H1 (cell line): ENCODE measurements around the gene L3MBTL1. TPM values are rescaled to one million over a fixed set of nuclear protein-coding genes. Genes with fewer than 3 reads are reported as not detected.

ENCODE experiments used
- CTCF ChIA-PET: fragments of 300-600 bp; sonication (Branson Sonifier 250); formaldehyde crosslinking; loops from one replicate; lab custom pipeline; 2021; ENCODE audit not compliant: partially characterized antibody; lab: Charles Lee
- POLR2A ChIA-PET: fragments of 300-600 bp; sonication (Branson Sonifier 250); formaldehyde crosslinking; loops from one replicate; lab custom pipeline; 2021; ENCODE audit warnings: inconsistent platforms; ENCODE audit not compliant: partially characterized antibody; lab: Charles Lee
- DNase-seq, 2 experiments: peaks; one replicate each; pipeline versions ENCODE4 v3.0.0 to v3.0.0-alpha.2; 2010 to 2022; ENCODE audit warnings: low spot score in 2 of 2, low read depth in 1 of 2, mixed read lengths in 1 of 2
- FAIRE-seq: peaks from 2 replicates; lab custom pipeline; 2011; peaks lifted over from hg19 to GRCh38; lab: Jason Lieb, UNC
- H2AFZ ChIP-seq: 2 replicates; pipeline ENCODE4 v1.8.1; 2012; ENCODE audit warnings: low read length, inconsistent platforms
- H2AK5ac ChIP-seq: 2 replicates; pipeline ENCODE4 v1.6.1; 2013; ENCODE audit warnings: low read depth, low read length
- H2BK120ac ChIP-seq: replicated peaks from 2 replicates; pipeline ENCODE3; 2013; ENCODE audit warnings: low read depth, low read length, inconsistent platforms
- H2BK12ac ChIP-seq: 2 replicates; pipeline ENCODE4 v1.6.1; 2013; ENCODE audit warnings: low read depth, low read length
- H2BK15ac ChIP-seq: 2 replicates; pipeline ENCODE4 v1.6.1; 2013; ENCODE audit warnings: low read length
- H2BK20ac ChIP-seq: 2 replicates; pipeline ENCODE4 v1.6.1; 2013; ENCODE audit warnings: low read length
- H2BK5ac ChIP-seq: 2 replicates; pipeline ENCODE4 v1.6.1; 2013; ENCODE audit warnings: low read depth, low read length
- H3K14ac ChIP-seq: 2 replicates; pipeline ENCODE4 v1.6.1; 2013; ENCODE audit warnings: inconsistent platforms; ENCODE audit not compliant: insufficient read length
- H3K18ac ChIP-seq: 2 replicates; pipeline ENCODE4 v1.6.1; 2013; ENCODE audit warnings: low read length; ENCODE audit errors: extremely low read depth
- H3K23ac ChIP-seq: 2 replicates; pipeline ENCODE4 v1.6.1; 2013; ENCODE audit warnings: inconsistent platforms; ENCODE audit not compliant: insufficient read length
- H3K23me2 ChIP-seq: 2 replicates; pipeline ENCODE4 v1.6.1; 2013; ENCODE audit warnings: low read depth, low read length
- H3K27ac ChIP-seq: 2 replicates; pipeline ENCODE4 v1.6.1; 2011; ENCODE audit warnings: low read depth, low read length, inconsistent platforms
- H3K27me3 ChIP-seq, 4 experiments: replicated peaks in 1 of 4; 1 replicate in 1 of 4; 2 replicates in 3 of 4; pipeline versions ENCODE4 v1.6.1 to v1.8.1; 2011 to 2013; ENCODE audit warnings: low read length in 3 of 4, mild to moderate bottlenecking in 3 of 4, inconsistent platforms in 2 of 4, mixed read lengths in 2 of 4, moderate library complexity in 1 of 4; ENCODE audit not compliant: control insufficient read depth in 3 of 4, insufficient read depth in 3 of 4; ENCODE audit errors: extremely low read depth in 1 of 4
- H3K36me3 ChIP-seq, 4 experiments: 2 replicates each; pipeline versions ENCODE4 v1.6.1 to v1.8.1; 2011 to 2013; ENCODE audit warnings: mild to moderate bottlenecking in 4 of 4, low read length in 3 of 4, moderate library complexity in 2 of 4, control low read depth in 1 of 4, inconsistent platforms in 1 of 4; ENCODE audit not compliant: insufficient read depth in 4 of 4, control insufficient read depth in 2 of 4
- H3K4ac ChIP-seq: replicated peaks from 2 replicates; pipeline ENCODE3; 2013; ENCODE audit warnings: low read length, low read depth, mixed read lengths, inconsistent platforms; ENCODE audit not compliant: insufficient read length
- H3K4me1 ChIP-seq, 4 experiments: replicated peaks in 1 of 4; 1 replicate in 1 of 4; 2 replicates in 3 of 4; pipeline versions ENCODE4 v1.6.1 to v1.8.1; 2011 to 2013; ENCODE audit warnings: low read length in 3 of 4, inconsistent platforms in 2 of 4, mixed read lengths in 1 of 4; ENCODE audit not compliant: insufficient read depth in 4 of 4, control insufficient read depth in 3 of 4
- H3K4me2 ChIP-seq, 2 experiments: 2 replicates each; pipeline versions ENCODE4 v1.6.1 to v1.8.1; 2011 to 2013; ENCODE audit warnings: low read depth in 2 of 2, low read length in 2 of 2, control low read depth in 1 of 2, inconsistent platforms in 1 of 2, mild to moderate bottlenecking in 1 of 2; ENCODE audit not compliant: insufficient read depth in 1 of 2
- H3K4me3 ChIP-seq, 4 experiments: fragments of 200-600, 300-600 bp in 1 of 4; sonication (generic), shearing (Covaris generic), sonication (Bioruptor Twin) in 1 of 4; 2 replicates each; pipeline versions ENCODE4 v1.5.1 to v1.8.1; 2011 to 2016; ENCODE audit warnings: low read length in 4 of 4, low read depth in 3 of 4, control low read depth in 2 of 4, inconsistent platforms in 2 of 4, mild to moderate bottlenecking in 2 of 4, mixed read lengths in 1 of 4, moderate library complexity in 1 of 4; ENCODE audit not compliant: insufficient read depth in 2 of 4; ENCODE audit errors: extremely low read depth in 1 of 4
- H3K56ac ChIP-seq: replicated peaks from 2 replicates; pipeline ENCODE3; 2013; ENCODE audit warnings: low read depth, mild to moderate bottlenecking, mixed read lengths, low read length, inconsistent platforms; ENCODE audit not compliant: insufficient read length
- H3K79me1 ChIP-seq: 2 replicates; pipeline ENCODE4 v1.6.1; 2013; ENCODE audit warnings: low read depth, low read length, control low read depth
- H3K79me2 ChIP-seq, 2 experiments: 2 replicates each; pipeline versions ENCODE4 v1.6.1 to v1.8.1; 2012 to 2013; ENCODE audit warnings: low read length in 2 of 2, mild to moderate bottlenecking in 2 of 2, inconsistent platforms in 1 of 2; ENCODE audit not compliant: insufficient read depth in 2 of 2, control insufficient read depth in 1 of 2
- H3K9ac ChIP-seq, 4 experiments: replicated peaks in 1 of 4; 1 replicate in 1 of 4; 2 replicates in 3 of 4; pipeline versions ENCODE4 v1.6.1 to v1.8.1; 2011 to 2013; ENCODE audit warnings: low read depth in 3 of 4, low read length in 3 of 4, control low read depth in 2 of 4, mild to moderate bottlenecking in 2 of 4, moderate library complexity in 2 of 4, inconsistent platforms in 1 of 4; ENCODE audit errors: extremely low read depth in 1 of 4
- H3K9me3 ChIP-seq, 2 experiments: 2 replicates each; pipeline versions ENCODE4 v1.6.1 to v1.8.1; 2012 to 2013; ENCODE audit warnings: mild to moderate bottlenecking in 2 of 2, moderate library complexity in 2 of 2, control low read depth in 1 of 2, inconsistent platforms in 1 of 2, low read depth in 1 of 2, low read length in 1 of 2, mixed read lengths in 1 of 2; ENCODE audit not compliant: insufficient read depth in 2 of 2
- H4K20me1 ChIP-seq, 2 experiments: replicated peaks in 1 of 2; 2 replicates each; pipeline versions ENCODE3 to v1.8.1; 2011 to 2013; ENCODE audit warnings: inconsistent platforms in 2 of 2, low read length in 2 of 2, mild to moderate bottlenecking in 1 of 2; ENCODE audit not compliant: insufficient read depth in 2 of 2, control insufficient read depth in 1 of 2
- H4K5ac ChIP-seq: 2 replicates; pipeline ENCODE4 v1.6.1; 2013; ENCODE audit warnings: low read length, low read depth, mixed read lengths, inconsistent platforms; ENCODE audit not compliant: insufficient read length
- H4K8ac ChIP-seq: 2 replicates; pipeline ENCODE4 v1.8.0; 2013; ENCODE audit warnings: mild to moderate bottlenecking, moderate library complexity, low read length, inconsistent platforms; ENCODE audit not compliant: insufficient read depth; ENCODE audit errors: extremely low read depth
- H4K91ac ChIP-seq: replicated peaks from 2 replicates; pipeline ENCODE3; 2013; ENCODE audit warnings: low read length, mixed read lengths, inconsistent platforms; ENCODE audit not compliant: insufficient read length
- CTCF ChIP-seq, 3 experiments: IDR thresholded peaks; 1 replicate in 2 of 3; 2 replicates in 1 of 3; pipeline versions ENCODE4 v1.5.1 to v1.6.1; 2011; ENCODE audit warnings: low read length in 3 of 3, mild to moderate bottlenecking in 3 of 3, inconsistent platforms in 2 of 3, low read depth in 1 of 3, moderate library complexity in 1 of 3; ENCODE audit not compliant: insufficient read depth in 1 of 3; ENCODE audit errors: control extremely low read depth in 1 of 3
- KDM4A ChIP-seq: IDR thresholded peaks from one replicate; pipeline ENCODE4 v1.7.1; 2012; ENCODE audit warnings: low read depth, mild to moderate bottlenecking, moderate library complexity, low read length, inconsistent platforms; ENCODE audit not compliant: severe bottlenecking
- KDM5A ChIP-seq: fragments of 200-600 bp; IDR thresholded peaks from 2 replicates; pipeline ENCODE4 v1.7.1; 2012; ENCODE audit warnings: mild to moderate bottlenecking, low read length, inconsistent platforms, mixed read lengths
- POLR2A ChIP-seq, 2 experiments: IDR thresholded peaks; 1 replicate in 1 of 2; 2 replicates in 1 of 2; pipeline ENCODE4 v1.6.1; 2011; ENCODE audit warnings: low read depth in 2 of 2, low read length in 2 of 2, mild to moderate bottlenecking in 2 of 2; ENCODE audit errors: control extremely low read depth in 1 of 2
- POLR2AphosphoS5 ChIP-seq: IDR thresholded peaks from 2 replicates; pipeline ENCODE4 v1.6.1; 2011; ENCODE audit warnings: low read depth, low read length
- SP1 ChIP-seq: IDR thresholded peaks from 2 replicates; pipeline ENCODE4 v1.6.1; 2011; ENCODE audit warnings: low read depth, low read length
- TAF1 ChIP-seq: IDR thresholded peaks from 2 replicates; pipeline ENCODE4 v1.6.1; 2011; ENCODE audit warnings: mild to moderate bottlenecking, low read depth, low read length
- TAF7 ChIP-seq: optimal IDR thresholded peaks from 2 replicates; pipeline ENCODE3; 2011; ENCODE audit warnings: low read depth, mild to moderate bottlenecking, inconsistent platforms, low read length, moderate library complexity, borderline replicate concordance
- TCF12 ChIP-seq: IDR thresholded peaks from 2 replicates; pipeline ENCODE4 v1.6.1; 2011; ENCODE audit warnings: low read depth, mild to moderate bottlenecking, low read length
- WGBS, 2 experiments: shearing (Covaris generic) in 1 of 2; methylation state at CpG; one replicate each; pipeline versions ENCODE4 v1.1.6 to v1.1.7; 2013 to 2015; ENCODE audit warnings: low lambda C conversion rate in 2 of 2, mixed read lengths in 2 of 2, inconsistent platforms in 1 of 2, low coverage in 1 of 2, missing lambda C conversion rate in 1 of 2; ENCODE audit not compliant: insufficient replicate concordance in 2 of 2, insufficient coverage in 1 of 2, insufficient read length in 1 of 2; ENCODE audit errors: extremely low coverage in 1 of 2, missing lambda C conversion rate in 1 of 2; 5-methylcytosine and 5-hydroxymethylcytosine counted together
- polyA plus RNA-seq, 7 experiments: library from polyadenylated mRNA; depleted of rRNA in 3 of 7; stranded (reverse) in 5 of 7; unstranded in 2 of 7; fragments of >200 nt in 5 of 7; fragments of 200-250 nt in 2 of 7; gene quantifications; 1 replicate in 5 of 7; 2 replicates in 1 of 7; 4 replicates in 1 of 7; pipeline versions ENCODE4 v1.2.1 to v1.2.3, GENCODE V29; 2011 to 2013; ENCODE audit warnings: missing spikeins in 2 of 7, mixed read lengths in 2 of 7
- total RNA-seq: library from RNA; stranded (reverse); fragmentation: NEBNext Ultra II Directional; extraction: Animal tissue kit (Norgen Biotek cat#: 25700); gene quantifications from 2 replicates; pipeline ENCODE4 v1.2.1, GENCODE V29; 2021

The L3MBTL1 gene
- total and polyA plus RNA-seq, 2 of the 8 experiments (the other 6 are each of a cell fraction or from before 2014, with no cell fraction given): 11.9 to 17.0 TPM

- no peak overlapping the region for H4K91ac ChIP-seq
- no peak overlapping the region for H2AK5ac ChIP-seq
- no peak overlapping the region for H3K23ac ChIP-seq
- no peak for FAIRE-seq
- H3K4me3 ChIP-seq: peak overlapping the region; percentile 52 to 71 (median 58)
- H2BK20ac ChIP-seq: no peak overlapping the region
- H3K14ac ChIP-seq: no peak overlapping the region
- CTCF ChIA-PET: interaction anchor here (1.0 kb wide), 1 partner anchor 13 kb away, joined by 5 read pairs; no protein-coding TSS in a partner anchor
- H3K4me2 ChIP-seq: peak overlapping the region; percentile 70 to 73
- POLR2A ChIA-PET: interaction anchor here (0.8 to 3.9 kb wide), 8 partner anchors 16 to 164 kb away, joined by 3 to 29 read pairs (median 4); partner anchors contain the start of gene SRSF6
- H3K18ac ChIP-seq: no peak overlapping the region; the same call in none of the 2 replicates
- no peaks in the 10 kb centered on the region for H3K9me3 ChIP-seq
- H2BK12ac ChIP-seq: no peak overlapping the region
- peak overlapping the region in 2 of 4 experiments; percentile 63 to 66; a peak in 5 of 7 replicates for H3K9ac ChIP-seq
- DNase-seq: peak; percentile 69 to 93
- 35% methylated on average over 39 of the region's 39 CpGs; no CpG with 5 or more reads in 1 of the 2 experiments for WGBS, 2 experiments
- peak overlapping the region; percentile 87 for H4K5ac ChIP-seq
- peaks cover 0 to 2% (median 0%) of the 10 kb centered on the region in 4 experiments; a peak in 3 of 7 replicates for H3K4me1 ChIP-seq
- no peak overlapping the region for H2BK120ac ChIP-seq
- peak overlapping the region; percentile 85; the same call in 1 of the 2 replicates for H4K8ac ChIP-seq
- peak overlapping the region; percentile 14 for H3K56ac ChIP-seq
- 0 out of 2 replicates have a peak overlapping the region, but pooled peaks have one; percentile 46 for H3K27ac ChIP-seq
- H2BK15ac ChIP-seq: no peak overlapping the region
- no peaks in the 10 kb centered on the region for H3K79me1 ChIP-seq
- H3K79me2 ChIP-seq: peaks cover 0 to 14% of the 10 kb centered on the region in 2 experiments; a peak in 1 of 4 replicates
- H3K36me3 ChIP-seq: peaks cover 0 to 5% (median 0%) of the 10 kb centered on the region in 4 experiments; a peak in 1 of 8 replicates
- peak overlapping the region; percentile 77 for H3K4ac ChIP-seq
- H2AFZ ChIP-seq: no peak overlapping the region
- no peaks in the 10 kb centered on the region for H4K20me1 ChIP-seq
- peak overlapping the region; percentile 66; the same call in 1 of the 2 replicates for H2BK5ac ChIP-seq
- H3K23me2 ChIP-seq: 0 out of 2 replicates have a peak, but pooled peaks cover 5% of the 10 kb centered on the region
- no peaks in the 10 kb centered on the region for H3K27me3 ChIP-seq
- TF ChIP-seq POLR2AphosphoS5 (peak; percentile 14; the same call in 1 of the 2 replicates), KDM4A (peak; percentile 31), CTCF (IDR thresholded peaks at IDR 0.05; ENCODE audit: control extremely low read depth in 1 of 3, insufficient read depth in 1 of 3, low read depth in 1 of 3, low read length in 3 of 3) (no peak), SP1 (0 out of 2 replicates have a peak, but pooled peaks have one; percentile 36), TAF1 (peak; percentile 60; the same call in 1 of the 2 replicates), TAF7 (no peak), KDM5A (no peak), POLR2A (IDR thresholded peaks at IDR 0.05; ENCODE audit: control extremely low read depth in 1 of 2, low read depth in 2 of 2, low read length in 2 of 2) (peak in 1 of 2 experiments; percentile 57; a peak in 2 of 3 replicates), TCF12 (no peak)
These were observed 6.6 kb downstream of the L3MBTL1 start for GRCh38 chr20:43513931-43514647.
